Measurements from ENCODE around the gene COQ8B. TPM values are rescaled to one million over a fixed set of nuclear protein-coding genes. Genes with fewer than 3 reads are reported as not detected.
A peak's percentile ranks its signal among the peaks of the same experiment; 100 is the strongest.

Gene COQ8B
- total and polyA plus RNA-seq, 10 donors: 18.4 to 40.2 (median 32.6) TPM

GRCh38 chr19:40686882-40687524 lies 29.7 kb downstream of the COQ8B start:
- Histone ChIP-seq H3K9me3 (no peaks in the 10 kb centered on the region), H3K36me3 (peaks cover 0 to 40% (median 0%) of the 10 kb centered on the region in 6 donors), H3K4me1 (peaks cover 3 to 51% (median 21%) of the 10 kb centered on the region in 6 donors), H3K27me3 (replicated peaks in 1 of 7) (no peaks in the 10 kb centered on the region), H3K4me3 (peak overlapping the region in 1 of 8 donors; percentile 13), H3K27ac (peak overlapping the region in 2 of 8 donors; percentile 28 to 70)
- intact Hi-C loops (cut with DNase I; ENCODE audit: low total_unique reads): no loop called here
- 66 to 92% (median 89%) methylated on average over 5 to 14 of the region's 14 CpGs for WGBS, 5 donors
- DNase-seq: peak; percentile 69
- TF ChIP-seq CTCF (IDR thresholded peaks at IDR 0.05 in 8 of 11, conservative IDR thresholded peaks at IDR 0.05 in 3 of 11): no peak
- TF ChIP-seq POLR2AphosphoS5 (IDR thresholded peaks at IDR 0.05): no peak
- TF ChIP-seq POLR2A (IDR thresholded peaks at IDR 0.05): no peak

GRCh38 chr19:40685563-40685962 lies 31.1 kb downstream of the COQ8B start:
- Histone ChIP-seq H3K4me1 (peaks cover 3 to 37% (median 12%) of the 10 kb centered on the region in 6 donors), H3K9me3 (no peaks in the 10 kb centered on the region), H3K4me3 (no peak overlapping the region), H3K27ac (no peak overlapping the region), H3K36me3 (peaks cover 0 to 49% (median 6%) of the 10 kb centered on the region in 6 donors), H3K27me3 (replicated peaks in 1 of 7) (no peaks in the 10 kb centered on the region)
- intact Hi-C loops (cut with DNase I; ENCODE audit: low total_unique reads): no loop called here
- no peak for DNase-seq
- no peak for TF ChIP-seq CTCF (IDR thresholded peaks at IDR 0.05 in 8 of 11, conservative IDR thresholded peaks at IDR 0.05 in 3 of 11)
- TF ChIP-seq POLR2AphosphoS5 (IDR thresholded peaks at IDR 0.05): no peak
- no peak for TF ChIP-seq POLR2A (IDR thresholded peaks at IDR 0.05)
- 89 to 93% (median 92%) methylated on average over 6 of the region's 6 CpGs for WGBS, 5 donors

- Histone ChIP-seq H3K4me3 (no peak overlapping the region), H3K27ac (no peak overlapping the region), H3K36me3 (peaks cover 0 to 54% (median 10%) of the 10 kb centered on the region in 6 donors), H3K27me3 (replicated peaks in 1 of 7) (no peaks in the 10 kb centered on the region), H3K9me3 (no peaks in the 10 kb centered on the region), H3K4me1 (peaks cover 2 to 34% (median 10%) of the 10 kb centered on the region in 6 donors)
- intact Hi-C loops (cut with DNase I; ENCODE audit: low total_unique reads): no loop called here
- no peak for TF ChIP-seq CTCF (IDR thresholded peaks at IDR 0.05 in 8 of 11, conservative IDR thresholded peaks at IDR 0.05 in 3 of 11)
- TF ChIP-seq POLR2A (IDR thresholded peaks at IDR 0.05): no peak
- no peak for TF ChIP-seq POLR2AphosphoS5 (IDR thresholded peaks at IDR 0.05)
- DNase-seq: no peak
- 88 to 97% (median 95%) methylated on average over 3 of the region's 3 CpGs for whole genome bisulfite sequencing, 5 donors
Measured at GRCh38 chr19:40685016-40685526, 31.6 kb downstream of the COQ8B start.

GRCh38 chr19:40684280-40684679 lies 32.4 kb downstream of the COQ8B start:
- TF ChIP-seq CTCF (IDR thresholded peaks at IDR 0.05 in 8 of 11, conservative IDR thresholded peaks at IDR 0.05 in 3 of 11) (no peak), POLR2AphosphoS5 (IDR thresholded peaks at IDR 0.05) (no peak), POLR2A (IDR thresholded peaks at IDR 0.05) (no peak)
- peaks cover 0 to 62% (median 11%) of the 10 kb centered on the region in 6 donors for H3K36me3 ChIP-seq
- no peaks in the 10 kb centered on the region for H3K9me3 ChIP-seq
- no peaks in the 10 kb centered on the region for H3K27me3 ChIP-seq (replicated peaks in 1 of 7)
- no peak overlapping the region for H3K27ac ChIP-seq
- no peak overlapping the region for H3K4me3 ChIP-seq
- intact Hi-C loops (cut with DNase I; ENCODE audit: low total_unique reads): no loop called here
- 94 to 97% (median 95%) methylated on average over 31 to 32 of the region's 32 CpGs for WGBS, 5 donors
- DNase-seq: peak; percentile 70
- peaks cover 0 to 26% (median 2%) of the 10 kb centered on the region in 6 donors for H3K4me1 ChIP-seq
